ENCODE results near the gene STAM.

GRCh38 chr10:17626656-17627055, 17.3 kb upstream of the STAM start:
- TF ChIP-seq CTCF (conservative IDR thresholded peaks at IDR 0.05; ENCODE audit: low read length) = no peak
- no peak for TF ChIP-seq EZH2phosphoT487 (IDR thresholded peaks at IDR 0.05; ENCODE audit: borderline replicate concordance, low read depth, low read length)
